Dendritic cell treated with granulocyte-macrophage colony-stimulating factor and Interleukin-4, amounts not matched to agents 40 ng/mL and 50 ng/mL, for 4 days (primary cell): Measurements from ENCODE around the gene CCDC197.
A peak's percentile ranks its signal among the peaks of the same experiment; 100 is the strongest.

Experiments used
- H3K27ac Mint-ChIP-seq: one replicate; pipeline ENCODE4 v1.8.0; 2022; ENCODE audit warnings: mild to moderate bottlenecking, mixed read lengths
- H3K27me3 Mint-ChIP-seq: one replicate; pipeline ENCODE4 v1.8.0; 2022; ENCODE audit warnings: mild to moderate bottlenecking, mixed read lengths
- H3K36me3 Mint-ChIP-seq: one replicate; pipeline ENCODE4 v1.8.0; 2022; ENCODE audit warnings: low read depth, mixed read lengths
- H3K4me1 Mint-ChIP-seq: one replicate; pipeline ENCODE4 v1.8.0; 2022; ENCODE audit warnings: low read depth, mixed read lengths
- H3K4me3 Mint-ChIP-seq: one replicate; pipeline ENCODE4 v1.8.0; 2022; ENCODE audit warnings: mild to moderate bottlenecking, moderate library complexity, mixed read lengths
- H3K9me3 Mint-ChIP-seq: one replicate; pipeline ENCODE4 v1.8.0; 2022; ENCODE audit warnings: mixed read lengths
- intact Hi-C: fragments of 100-400 bp; cut with micrococcal nuclease; formaldehyde crosslinking; loops from one replicate; pipeline ENCODE4 v1.15.0; 2022

Gene CCDC197

GRCh38 chr14:93977790-93978581 is 19.1 kb upstream of the CCDC197 start:
- peaks cover 42% of the 10 kb centered on the region for H3K4me1 Mint-ChIP-seq
- H3K36me3 Mint-ChIP-seq = no peaks in the 10 kb centered on the region
- H3K27me3 Mint-ChIP-seq = peaks cover 41% of the 10 kb centered on the region
- no peak overlapping the region for H3K27ac Mint-ChIP-seq
- intact Hi-C loops = no loop called here
- H3K9me3 Mint-ChIP-seq = no peaks in the 10 kb centered on the region
- H3K4me3 Mint-ChIP-seq = no peak overlapping the region

GRCh38 chr14:93978735-93979134 is 18.4 kb upstream of the CCDC197 start:
- H3K9me3 Mint-ChIP-seq = no peaks in the 10 kb centered on the region
- H3K4me3 Mint-ChIP-seq = no peak overlapping the region
- no peak overlapping the region for H3K27ac Mint-ChIP-seq
- peaks cover 41% of the 10 kb centered on the region for H3K4me1 Mint-ChIP-seq
- intact Hi-C loops = no loop called here
- H3K27me3 Mint-ChIP-seq = peaks cover 40% of the 10 kb centered on the region
- no peaks in the 10 kb centered on the region for H3K36me3 Mint-ChIP-seq

GRCh38 chr14:93980456-93981201 is 16.5 kb upstream of the CCDC197 start:
- peaks cover 26% of the 10 kb centered on the region for H3K4me1 Mint-ChIP-seq
- no peaks in the 10 kb centered on the region for H3K36me3 Mint-ChIP-seq
- H3K4me3 Mint-ChIP-seq = no peak overlapping the region
- H3K27ac Mint-ChIP-seq = peak overlapping the region; percentile 10
- H3K9me3 Mint-ChIP-seq = no peaks in the 10 kb centered on the region
- intact Hi-C loops = no loop called here
- H3K27me3 Mint-ChIP-seq = peaks cover 40% of the 10 kb centered on the region

GRCh38 chr14:93981316-93982229 is 15.5 kb upstream of the CCDC197 start:
- Mint-ChIP-seq H3K27ac (peak overlapping the region; percentile 10), H3K9me3 (no peaks in the 10 kb centered on the region), H3K4me3 (no peak overlapping the region), H3K27me3 (peaks cover 36% of the 10 kb centered on the region), H3K36me3 (no peaks in the 10 kb centered on the region), H3K4me1 (peaks cover 20% of the 10 kb centered on the region)
- intact Hi-C loops = no loop called here

- intact Hi-C loops = no loop called here
- Mint-ChIP-seq H3K4me1 (peaks cover 22% of the 10 kb centered on the region), H3K9me3 (no peaks in the 10 kb centered on the region), H3K27ac (no peak overlapping the region), H3K36me3 (no peaks in the 10 kb centered on the region), H3K27me3 (peaks cover 32% of the 10 kb centered on the region), H3K4me3 (no peak overlapping the region)
Measured at GRCh38 chr14:93982230-93983007, 14.7 kb upstream of the CCDC197 start.

GRCh38 chr14:93984070-93984469 is 13.0 kb upstream of the CCDC197 start:
- H3K36me3 Mint-ChIP-seq = no peaks in the 10 kb centered on the region
- H3K27ac Mint-ChIP-seq = no peak overlapping the region
- H3K27me3 Mint-ChIP-seq = peaks cover 30% of the 10 kb centered on the region
- intact Hi-C loops = no loop called here
- no peak overlapping the region for H3K4me3 Mint-ChIP-seq
- peaks cover 24% of the 10 kb centered on the region for H3K4me1 Mint-ChIP-seq
- H3K9me3 Mint-ChIP-seq = no peaks in the 10 kb centered on the region

- no peak overlapping the region for H3K27ac Mint-ChIP-seq
- H3K27me3 Mint-ChIP-seq = peaks cover 28% of the 10 kb centered on the region
- intact Hi-C loops = no loop called here
- H3K4me3 Mint-ChIP-seq = no peak overlapping the region
- no peaks in the 10 kb centered on the region for H3K36me3 Mint-ChIP-seq
- peaks cover 33% of the 10 kb centered on the region for H3K4me1 Mint-ChIP-seq
- H3K9me3 Mint-ChIP-seq = no peaks in the 10 kb centered on the region
Measured at GRCh38 chr14:93984987-93985410, 12.1 kb upstream of the CCDC197 start.

- no peak overlapping the region for H3K27ac Mint-ChIP-seq
Measured at GRCh38 chr14:93986955-93987354, 10.1 kb upstream of the CCDC197 start.

GRCh38 chr14:93987376-93987775 is 9.7 kb upstream of the CCDC197 start:
- no peaks in the 10 kb centered on the region for H3K36me3 Mint-ChIP-seq
- no peak overlapping the region for H3K4me3 Mint-ChIP-seq
- peaks cover 28% of the 10 kb centered on the region for H3K27me3 Mint-ChIP-seq
- no peaks in the 10 kb centered on the region for H3K9me3 Mint-ChIP-seq
- peaks cover 36% of the 10 kb centered on the region for H3K4me1 Mint-ChIP-seq
- intact Hi-C loops = no loop called here
- no peak overlapping the region for H3K27ac Mint-ChIP-seq

More at GRCh38 chr14:93986955-93987354, 10.1 kb upstream of the CCDC197 start:
- Mint-ChIP-seq H3K27me3 (peaks cover 27% of the 10 kb centered on the region), H3K4me1 (peaks cover 40% of the 10 kb centered on the region), H3K36me3 (no peaks in the 10 kb centered on the region), H3K4me3 (no peak overlapping the region), H3K9me3 (no peaks in the 10 kb centered on the region)
- intact Hi-C loops = no loop called here

- Mint-ChIP-seq H3K4me3 (no peak overlapping the region), H3K27ac (no peak overlapping the region), H3K36me3 (no peaks in the 10 kb centered on the region), H3K27me3 (peaks cover 34% of the 10 kb centered on the region), H3K9me3 (no peaks in the 10 kb centered on the region), H3K4me1 (peaks cover 34% of the 10 kb centered on the region)
- intact Hi-C loops = no loop called here
Measured at GRCh38 chr14:93987815-93988476, 9.2 kb upstream of the CCDC197 start.

- H3K9me3 Mint-ChIP-seq = no peaks in the 10 kb centered on the region
- H3K27ac Mint-ChIP-seq = peak overlapping the region; percentile 3
- H3K27me3 Mint-ChIP-seq = peaks cover 34% of the 10 kb centered on the region
- intact Hi-C loops = no loop called here
- H3K4me3 Mint-ChIP-seq = no peak overlapping the region
- peaks cover 36% of the 10 kb centered on the region for H3K4me1 Mint-ChIP-seq
- no peaks in the 10 kb centered on the region for H3K36me3 Mint-ChIP-seq
Measured at GRCh38 chr14:93989939-93990338, 7.2 kb upstream of the CCDC197 start.

GRCh38 chr14:93991212-93991611 is 5.9 kb upstream of the CCDC197 start:
- Mint-ChIP-seq H3K4me3 (no peak overlapping the region), H3K27ac (no peak overlapping the region), H3K4me1 (peaks cover 36% of the 10 kb centered on the region), H3K9me3 (no peaks in the 10 kb centered on the region), H3K36me3 (no peaks in the 10 kb centered on the region), H3K27me3 (peaks cover 42% of the 10 kb centered on the region)
- intact Hi-C loops = no loop called here

GRCh38 chr14:93991649-93992048 is 5.5 kb upstream of the CCDC197 start:
- intact Hi-C loops = no loop called here
- Mint-ChIP-seq H3K4me1 (peaks cover 34% of the 10 kb centered on the region), H3K27me3 (peaks cover 44% of the 10 kb centered on the region), H3K27ac (no peak overlapping the region), H3K36me3 (no peaks in the 10 kb centered on the region), H3K4me3 (no peak overlapping the region), H3K9me3 (no peaks in the 10 kb centered on the region)
